C4-2B (cell line): ENCODE results near the gene CRISPLD2.

Experiments used
- CTCF ChIP-seq: fragments of 450-650 bp; conservative IDR thresholded peaks from 2 replicates; pipeline ENCODE4 v1.5.1; 2017; ENCODE audit warnings: mild to moderate bottlenecking
- ZFX ChIP-seq: fragments of 450-650 bp; IDR thresholded peaks from 2 replicates; pipeline ENCODE4 v1.6.1; 2017

DNA sequence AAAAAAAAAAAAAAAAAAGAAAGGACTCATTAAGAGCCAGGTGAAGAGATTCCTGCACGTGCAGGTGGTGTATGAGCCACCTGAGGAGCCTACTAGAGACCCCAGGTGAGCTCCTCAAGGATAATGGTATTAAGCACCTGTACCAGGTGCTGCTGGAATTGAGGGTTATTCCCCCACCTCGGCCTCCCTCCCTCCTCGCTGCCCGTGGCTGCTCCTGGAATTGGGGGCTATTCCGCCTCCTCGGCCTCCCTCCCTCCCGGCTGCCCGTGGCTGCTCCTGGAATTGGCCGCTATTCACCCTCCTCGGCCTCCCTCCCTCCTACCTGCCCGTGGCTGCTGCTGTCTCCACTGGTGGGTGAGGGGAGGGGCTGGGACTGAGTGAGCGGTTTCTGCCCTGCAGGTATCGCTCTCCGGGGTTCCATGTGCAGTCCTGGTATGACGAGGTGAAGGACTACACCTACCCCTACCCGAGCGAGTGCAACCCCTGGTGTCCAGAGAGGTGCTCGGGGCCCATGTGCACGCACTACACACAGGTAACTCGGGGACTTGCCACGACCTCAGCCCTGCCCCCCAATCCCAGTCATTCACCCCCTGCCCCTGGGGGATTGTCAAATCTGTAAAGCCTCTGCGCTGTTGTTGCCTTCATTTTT is 29.3 kb downstream of the CRISPLD2 start:
- no peak for TF ChIP-seq CTCF
- no peak for TF ChIP-seq ZFX
